ENCODE results near the gene NHSL2.

GRCh38 chrX:72145181-72145580, 234.5 kb downstream of the NHSL2 start:
- TF ChIP-seq CTCF (conservative IDR thresholded peaks at IDR 0.05; ENCODE audit: low read depth, low read length) (no peak), EZH2 (IDR thresholded peaks at IDR 0.05; ENCODE audit: borderline replicate concordance, low read depth, low read length, poor library complexity, severe bottlenecking) (no peak)

All from A673 (cell line).